MV-4-11 (cell line): Measurements from ENCODE around the gene ZNF337.
"Not testable (repeated sequence)": the region's sequence is repeated elsewhere in the genome, so short reads cannot be mapped to it uniquely, and the experiment has no call there.

Experiments used
- DNase-seq: peaks from one replicate; lab custom pipeline; 2025; lab: John Stamatoyannopoulos, UW

ZNF337 gene

GRCh38 chr20:25695532-25696370, 902 bp downstream of the ZNF337 start:
- DNase-seq, result no peak

GRCh38 chr20:25692499-25692898, 4.2 kb downstream of the ZNF337 start:
- peak; percentile 47 for DNase-seq

- DNase-seq, result no peak
Observed at GRCh38 chr20:25690427-25690826, 6.2 kb downstream of the ZNF337 start.

GRCh38 chr20:25686081-25687067, 10.3 kb downstream of the ZNF337 start:
- no peak for DNase-seq

- no peak for DNase-seq
Observed at GRCh38 chr20:25685276-25686080, 11.2 kb downstream of the ZNF337 start.

GRCh38 chr20:25683826-25684225, 12.8 kb downstream of the ZNF337 start:
- not testable (repeated sequence) for DNase-seq

GRCh38 chr20:25683050-25683449, 13.6 kb downstream of the ZNF337 start:
- no peak for DNase-seq

- DNase-seq, result peak; percentile 24
Observed at GRCh38 chr20:25676164-25676809, 20.4 kb downstream of the ZNF337 start.

- no peak for DNase-seq
Observed at GRCh38 chr20:25675161-25675560, 21.5 kb downstream of the ZNF337 start.

- peak; percentile 68 for DNase-seq
Observed at GRCh38 chr20:25672659-25673235, 23.9 kb downstream of the ZNF337 start.

GRCh38 chr20:25669826-25670422, 26.7 kb downstream of the ZNF337 start:
- DNase-seq, result no peak

- DNase-seq, result no peak
Observed at GRCh38 chr20:25668446-25668845, 28.2 kb downstream of the ZNF337 start.

- DNase-seq, result peak; percentile 4
Observed at GRCh38 chr20:25659999-25660398, 36.7 kb downstream of the ZNF337 start.

GRCh38 chr20:25654487-25654886, 42.2 kb downstream of the ZNF337 start:
- no peak for DNase-seq

GRCh38 chr20:25652866-25653265, 43.8 kb downstream of the ZNF337 start:
- not testable (repeated sequence) for DNase-seq

- DNase-seq, result no peak
Observed at GRCh38 chr20:25644814-25645213, 51.8 kb downstream of the ZNF337 start.

GRCh38 chr20:25643716-25644115, 52.9 kb downstream of the ZNF337 start:
- DNase-seq, result no peak

- DNase-seq, result no peak
Observed at GRCh38 chr20:25637247-25637646, 59.4 kb downstream of the ZNF337 start.

- DNase-seq, result no peak
Observed at GRCh38 chr20:25632940-25633790, 63.5 kb downstream of the ZNF337 start.

GRCh38 chr20:25630615-25631014, 66.0 kb downstream of the ZNF337 start:
- DNase-seq, result not testable (repeated sequence)
